Peyer's patch (tissue), 4 donors: Measurements from ENCODE around the gene PLEKHA7.

Source experiments
- CTCF ChIP-seq, 6 experiments: fragments of 450-650 bp in 4 of 6; fragments of 200-600 bp in 2 of 6; sonication (generic) in 1 of 6; IDR thresholded peaks; one replicate each; pipeline ENCODE4 v1.5.1; 2017 to 2019; ENCODE audit warnings: antibody characterized with exemption in 6 of 6, mild to moderate bottlenecking in 3 of 6, moderate library complexity in 1 of 6
- POLR2A ChIP-seq, 2 donors: fragments of 450-650 bp; IDR thresholded peaks; one replicate each; pipeline ENCODE4 v1.5.1; 2017; ENCODE audit warnings: antibody characterized with exemption in 2 of 2, mild to moderate bottlenecking in 2 of 2, moderate library complexity in 2 of 2

GRCh38 chr11:16800382-16800781 is 213.8 kb downstream of the PLEKHA7 start:
- no peak for TF ChIP-seq CTCF (IDR thresholded peaks at IDR 0.05)
- TF ChIP-seq POLR2A (IDR thresholded peaks at IDR 0.05): no peak
